Adrenal gland (tissue), 12 donors: ENCODE measurements around the gene PANK1. TPM values are rescaled to one million over a fixed set of nuclear protein-coding genes. Genes with fewer than 3 reads are reported as not detected.
"Not testable (repeated sequence)": the region's sequence is repeated elsewhere in the genome, so short reads cannot be mapped to it uniquely, and the experiment has no call there.

Experiments used
- DNase-seq, 7 donors: peaks; one replicate each; pipeline ENCODE4 v3.0.0-alpha.2; 2019 to 2020
- H3K27ac ChIP-seq, 5 donors: fragments of 200-600 bp; sonication (generic) in 4 of 5; 1 replicate in 3 of 5; 2 replicates in 2 of 5; pipeline versions ENCODE4 v1.5.1 to v1.8.0; 2016 to 2020; ENCODE audit warnings: mild to moderate bottlenecking in 1 of 5
- H3K27me3 ChIP-seq: fragments of 200-600 bp; 2 replicates; pipeline ENCODE4 v1.8.0; 2021
- H3K36me3 ChIP-seq, 2 donors: fragments of 200-600 bp; replicated peaks in 1 of 2; 1 replicate in 1 of 2; 2 replicates in 1 of 2; pipeline versions ENCODE4 v1.5.1 to v1.8.0; 2018 to 2022
- H3K4me1 ChIP-seq, 2 donors: fragments of 200-600 bp; replicated peaks in 1 of 2; 1 replicate in 1 of 2; 2 replicates in 1 of 2; pipeline versions ENCODE4 v1.5.1 to v1.8.0; 2018 to 2021
- H3K4me3 ChIP-seq, 4 donors: fragments of 200-600 bp; sonication (generic) in 3 of 4; one replicate each; pipeline ENCODE4 v1.5.1; 2016 to 2018
- H3K9me3 ChIP-seq, 3 donors: fragments of 200-600 bp; sonication (generic) in 1 of 3; replicated peaks in 1 of 3; 1 replicate in 2 of 3; 2 replicates in 1 of 3; pipeline versions ENCODE4 v1.5.1 to v1.8.0; 2016 to 2021
- POLR2A ChIP-seq, 2 donors: fragments of 450-650 bp; IDR thresholded peaks; one replicate each; pipeline ENCODE4 v1.6.1; 2017; ENCODE audit warnings: antibody characterized with exemption in 2 of 2, mild to moderate bottlenecking in 2 of 2, moderate library complexity in 1 of 2
- WGBS, 4 donors: extraction: QIAGEN DNeasy Blood & Tissue Kit in 2 of 4; methylation state at CpG; one replicate each; pipeline versions ENCODE4 v1.1.5 to v1.1.7; 2013 to 2017; 5-methylcytosine and 5-hydroxymethylcytosine counted together
- intact Hi-C, 2 donors: fragments of 100-400 bp; cut with DNase I; formaldehyde crosslinking; loops; one replicate each; pipeline versions ENCODE4 v1.14.1 to v1.15.0; 2022 to 2023
- polyA plus RNA-seq, 3 donors: library from polyadenylated mRNA; stranded (reverse); fragments of 200-250 nt in 2 of 3; fragments of 350-450 nt in 1 of 3; fragmentation: Illumina TruSeq in 1 of 3; extraction: RNeasy Lipid Tissue Mini Kit (QIAGEN cat#74804) in 1 of 3; gene quantifications; one replicate each; pipeline ENCODE4 v1.2.3, GENCODE V29; 2013 to 2014
- total RNA-seq, 9 donors: library from RNA; depleted of rRNA in 4 of 9; stranded (reverse); fragments of >200 nt in 4 of 9; fragments of 120-200 nt in 1 of 9; fragmentation: NEBNext Ultra II Directional in 1 of 9; extraction: Animal tissue kit (Norgen Biotek cat#: 25700) in 1 of 9; gene quantifications; one replicate each; pipeline versions ENCODE4 v1.1.0 to v1.2.4, GENCODE V29; 2013 to 2023
- TF ChIP-seq, protein P1 (sequence below), 6 experiments: fragments of 450-650 bp in 4 of 6; fragments of 200-600 bp in 2 of 6; sonication (generic) in 1 of 6; IDR thresholded peaks; 1 replicate in 5 of 6; 2 replicates in 1 of 6; pipeline versions ENCODE4 v1.5.1 to v1.8.0; 2016 to 2021; ENCODE audit warnings: antibody characterized with exemption in 6 of 6, mild to moderate bottlenecking in 2 of 6, moderate library complexity in 1 of 6
- donor health status: healthy with polysubstance abuse.
- donor health status: Bipolar disorder and iron deficiency.
- donor health status: DM: yes; HTN: yes; CAD: no.
- donor health status: DM: no; HTN: no; CAD: no.
- donor health status: DM: no; HTN: no; CAD: no.
- donor health status: DM: yes; HTN: yes; CAD: no.

PANK1 gene
- total and polyA plus RNA-seq, 12 donors, result 1.1 to 21.3 (median 8.5) TPM

DNA sequence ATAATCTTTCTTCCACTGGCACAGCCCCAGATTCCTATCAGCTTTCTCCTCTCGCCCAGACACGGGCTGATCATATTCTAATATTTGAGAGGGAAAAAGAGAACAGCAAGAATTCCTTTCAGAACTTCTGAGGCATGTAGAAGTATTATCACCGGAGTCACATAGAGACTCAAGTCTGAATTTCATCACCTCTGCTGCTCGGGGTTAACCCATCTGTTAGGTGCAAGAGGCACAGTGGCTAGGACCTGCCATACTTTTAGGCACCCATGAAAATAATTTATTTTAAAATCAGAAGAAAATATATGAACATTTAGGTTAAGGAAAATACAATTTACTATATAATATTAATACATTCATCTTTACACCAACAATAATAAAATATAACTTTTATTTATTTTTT lies 21.0 kb downstream of the PANK1 start:
- H3K9me3 ChIP-seq, result no peaks in the 10 kb centered on the region
- H3K27ac ChIP-seq, result no peak overlapping the region
- H3K36me3 ChIP-seq, result no peaks in the 10 kb centered on the region
- TF ChIP-seq, protein P1, sequence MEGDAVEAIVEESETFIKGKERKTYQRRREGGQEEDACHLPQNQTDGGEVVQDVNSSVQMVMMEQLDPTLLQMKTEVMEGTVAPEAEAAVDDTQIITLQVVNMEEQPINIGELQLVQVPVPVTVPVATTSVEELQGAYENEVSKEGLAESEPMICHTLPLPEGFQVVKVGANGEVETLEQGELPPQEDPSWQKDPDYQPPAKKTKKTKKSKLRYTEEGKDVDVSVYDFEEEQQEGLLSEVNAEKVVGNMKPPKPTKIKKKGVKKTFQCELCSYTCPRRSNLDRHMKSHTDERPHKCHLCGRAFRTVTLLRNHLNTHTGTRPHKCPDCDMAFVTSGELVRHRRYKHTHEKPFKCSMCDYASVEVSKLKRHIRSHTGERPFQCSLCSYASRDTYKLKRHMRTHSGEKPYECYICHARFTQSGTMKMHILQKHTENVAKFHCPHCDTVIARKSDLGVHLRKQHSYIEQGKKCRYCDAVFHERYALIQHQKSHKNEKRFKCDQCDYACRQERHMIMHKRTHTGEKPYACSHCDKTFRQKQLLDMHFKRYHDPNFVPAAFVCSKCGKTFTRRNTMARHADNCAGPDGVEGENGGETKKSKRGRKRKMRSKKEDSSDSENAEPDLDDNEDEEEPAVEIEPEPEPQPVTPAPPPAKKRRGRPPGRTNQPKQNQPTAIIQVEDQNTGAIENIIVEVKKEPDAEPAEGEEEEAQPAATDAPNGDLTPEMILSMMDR (IDR thresholded peaks at IDR 0.05), result no peak
- no peak for TF ChIP-seq POLR2A (IDR thresholded peaks at IDR 0.05)
- WGBS, 4 donors, result 70 to 74% (median 71%) methylated on average over 4 of the region's 4 CpGs
- no peak for DNase-seq
- H3K27me3 ChIP-seq, result no peaks in the 10 kb centered on the region
- H3K4me3 ChIP-seq, result no peak overlapping the region
- intact Hi-C loops, result no loop called here
- H3K4me1 ChIP-seq, result peaks cover 8 to 12% of the 10 kb centered on the region in 2 donors

DNA sequence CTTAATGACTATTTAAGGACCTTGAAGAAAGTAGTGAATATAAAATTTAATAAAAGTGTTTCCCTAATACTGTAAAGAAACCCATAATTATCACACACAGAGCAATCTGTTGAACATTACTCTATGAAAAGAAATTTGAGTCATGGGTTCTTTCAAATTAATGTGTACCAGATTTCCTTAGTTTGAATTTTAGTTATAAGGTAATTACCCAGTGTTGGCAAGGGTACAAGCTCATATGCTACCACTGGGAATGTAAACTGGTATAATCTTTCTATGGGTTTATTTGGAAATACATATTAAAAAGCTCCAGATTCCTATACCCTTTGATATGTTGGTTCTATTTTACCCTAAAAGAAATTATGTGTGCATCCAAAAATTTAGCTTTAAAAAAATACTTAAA lies 22.9 kb downstream of the PANK1 start:
- Histone ChIP-seq H3K27me3 (no peaks in the 10 kb centered on the region), H3K9me3 (no peaks in the 10 kb centered on the region), H3K4me3 (no peak overlapping the region), H3K4me1 (peaks cover 8 to 12% of the 10 kb centered on the region in 2 donors), H3K27ac (no peak overlapping the region), H3K36me3 (no peaks in the 10 kb centered on the region)
- no peak for TF ChIP-seq POLR2A (IDR thresholded peaks at IDR 0.05)
- TF ChIP-seq, protein P1 (IDR thresholded peaks at IDR 0.05), result no peak
- intact Hi-C loops, result no loop called here
- DNase-seq, result no peak

- DNase-seq, result no peak
- H3K9me3 ChIP-seq, result no peaks in the 10 kb centered on the region
- no peaks in the 10 kb centered on the region for H3K36me3 ChIP-seq
- no peaks in the 10 kb centered on the region for H3K27me3 ChIP-seq
- intact Hi-C loops, result no loop called here
- peaks cover 8 to 12% of the 10 kb centered on the region in 2 donors for H3K4me1 ChIP-seq
- H3K4me3 ChIP-seq, result no peak overlapping the region
- WGBS, 4 donors, result 83 to 88% (median 84%) methylated on average over 3 of the region's 3 CpGs
- no peak overlapping the region for H3K27ac ChIP-seq
- TF ChIP-seq, protein P1 (IDR thresholded peaks at IDR 0.05), result no peak
- TF ChIP-seq POLR2A (IDR thresholded peaks at IDR 0.05), result no peak
These were observed 23.6 kb downstream of the PANK1 start for GRCh38 chr10:89621438-89621837.

- H3K27ac ChIP-seq, intact Hi-C loops, DNase-seq, H3K36me3 ChIP-seq, H3K4me3 ChIP-seq, H3K9me3 ChIP-seq, H3K27me3 ChIP-seq, H3K4me1 ChIP-seq: not testable (repeated sequence)
- 89 to 95% (median 94%) methylated on average over 6 of the region's 6 CpGs for WGBS, 4 donors
These were observed 24.7 kb downstream of the PANK1 start for GRCh38 chr10:89620296-89620695.

GRCh38 chr10:89615824-89616223 lies 29.2 kb downstream of the PANK1 start:
- Histone ChIP-seq H3K4me3 (no peak overlapping the region), H3K27ac (no peak overlapping the region), H3K4me1 (no peaks in the 10 kb centered on the region), H3K9me3 (no peaks in the 10 kb centered on the region), H3K27me3 (no peaks in the 10 kb centered on the region), H3K36me3 (no peaks in the 10 kb centered on the region)
- no peak for DNase-seq
- TF ChIP-seq, protein P1 (IDR thresholded peaks at IDR 0.05), result no peak
- TF ChIP-seq POLR2A (IDR thresholded peaks at IDR 0.05), result no peak
- 22 to 32% (median 27%) methylated on average over 1 of the region's 1 CpG for WGBS, 4 donors
- intact Hi-C loops, result no loop called here
